ENCODE data around the gene EFCAB9.
"Not testable (repeated sequence)": the region's sequence is repeated elsewhere in the genome, so short reads cannot be mapped to it uniquely, and the experiment has no call there.

EFCAB9 gene

DNA sequence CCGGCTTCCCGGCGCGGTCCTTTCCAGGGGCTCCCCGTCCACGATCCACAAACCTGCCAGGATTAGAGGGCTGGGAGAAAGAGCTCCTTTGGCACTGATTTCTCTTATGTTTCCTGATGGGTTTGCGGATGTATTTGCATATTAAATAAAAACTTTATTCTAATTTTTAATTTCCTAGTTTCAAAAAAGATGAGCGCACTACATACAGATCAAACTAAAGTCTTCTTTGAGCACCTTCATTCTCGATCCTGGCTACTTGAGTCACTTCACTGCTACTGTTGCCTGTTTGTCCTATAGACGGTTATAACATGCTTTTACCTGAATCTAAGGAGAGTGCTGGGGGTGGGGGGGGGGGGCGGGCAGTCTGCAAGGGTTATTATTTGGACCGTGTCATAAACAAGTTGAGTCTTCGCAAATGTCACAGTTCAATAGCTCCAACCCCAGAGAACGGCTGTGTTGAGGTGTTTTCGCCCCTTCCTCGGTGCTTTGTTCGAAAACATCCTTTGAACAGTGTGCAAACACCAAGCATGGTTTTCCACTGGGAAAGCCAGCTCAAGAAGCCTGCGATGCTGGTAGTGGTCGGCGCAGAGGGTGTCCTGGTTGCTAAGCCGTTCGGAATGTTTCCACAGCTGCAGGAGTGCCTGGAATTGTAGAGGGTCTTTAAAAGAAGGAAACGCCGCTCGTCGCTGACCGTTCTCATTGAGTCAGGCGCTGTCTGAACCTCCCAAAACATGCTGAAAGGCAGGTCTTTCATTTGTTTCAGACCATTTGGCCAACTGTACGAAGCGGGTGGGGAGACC is 4.9 kb upstream of the EFCAB9 start:
- no peak for DNase-seq

DNA sequence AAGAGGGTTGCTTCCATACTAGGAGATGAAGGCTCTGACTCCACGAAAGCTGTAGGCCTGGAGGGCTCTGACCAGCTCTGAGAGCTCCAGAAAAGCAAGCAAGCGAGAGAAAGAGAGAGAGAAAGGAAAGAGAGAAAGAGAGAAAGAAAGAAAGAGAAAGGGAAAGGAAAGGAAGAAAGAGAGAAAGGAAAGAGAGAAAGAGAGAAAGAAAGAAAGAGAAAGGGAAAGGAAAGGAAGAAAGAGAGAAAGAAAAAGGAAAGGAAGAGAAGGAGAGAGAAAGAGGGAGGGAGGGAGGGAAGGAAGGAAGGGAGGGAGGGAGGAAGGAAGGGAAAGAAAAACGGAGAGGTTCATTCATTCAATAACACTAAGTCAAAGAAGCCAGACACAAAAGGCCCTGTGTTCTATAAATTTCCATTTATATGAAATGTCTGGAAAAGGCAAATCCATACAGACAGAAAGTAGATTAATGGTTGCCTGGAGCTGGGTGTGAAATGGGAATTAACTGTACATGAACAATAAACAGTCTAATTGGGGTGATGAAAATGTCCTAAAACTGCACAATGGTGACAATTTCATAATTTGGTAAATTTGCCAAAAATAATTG is 4.2 kb upstream of the EFCAB9 start:
- no peak for DNase-seq

DNA sequence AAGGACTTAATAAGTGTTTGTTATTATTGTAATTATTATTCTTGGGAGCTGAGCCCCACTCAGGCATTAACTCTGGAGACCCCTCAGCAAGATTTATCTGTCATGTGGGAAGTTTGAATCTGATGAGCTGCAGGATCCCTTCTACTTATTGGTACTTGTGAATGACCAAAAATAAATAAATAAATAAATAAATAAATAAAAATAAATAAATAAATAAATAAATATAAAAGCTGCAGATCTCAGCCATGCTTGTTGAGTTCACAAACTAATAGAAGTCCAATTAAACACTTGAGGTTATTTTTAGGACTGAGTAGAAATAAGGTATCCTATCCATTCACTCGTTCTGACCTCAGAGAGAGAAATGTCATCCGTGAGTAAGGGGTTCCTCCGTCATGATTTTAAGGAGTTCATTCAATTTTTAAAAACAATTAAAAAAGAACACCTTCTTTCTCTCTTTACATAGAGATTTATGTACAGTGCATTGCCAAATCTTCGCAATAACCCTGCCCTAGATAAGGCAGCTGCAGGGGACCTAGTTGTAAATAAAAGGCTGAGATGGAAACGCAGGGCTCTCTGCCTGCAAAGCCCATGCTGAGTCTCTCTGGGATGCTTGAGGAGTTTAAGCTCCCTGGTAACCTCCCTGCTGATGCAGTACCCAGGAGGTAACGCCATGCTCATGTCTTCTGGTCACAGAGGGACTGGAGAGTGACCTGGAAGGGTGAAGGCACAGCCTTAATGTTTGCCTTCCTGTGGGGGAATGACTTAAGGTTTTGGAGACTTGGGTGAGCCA is 1.2 kb downstream of the EFCAB9 start:
- no peak for DNase-seq

DNA sequence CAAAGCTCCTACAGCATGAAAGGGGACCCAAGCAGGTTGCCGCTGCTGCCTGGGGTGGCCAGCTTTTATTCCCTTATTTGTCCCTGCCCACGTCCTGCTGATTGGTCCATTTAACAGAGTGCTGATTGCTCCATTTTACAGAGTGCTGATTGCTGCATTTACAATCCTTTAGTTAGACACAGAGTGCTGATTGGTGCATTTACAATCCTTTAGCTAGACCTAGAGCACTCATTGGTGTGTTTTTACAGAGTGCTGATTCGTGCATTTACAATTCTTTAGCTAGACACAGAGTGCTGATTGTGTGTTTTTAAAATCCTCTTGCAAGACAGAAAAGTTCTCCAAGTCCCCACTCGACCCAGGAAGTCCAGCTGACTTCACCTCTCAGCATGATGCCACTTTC is 3.8 kb downstream of the EFCAB9 start:
- not testable (repeated sequence) for DNase-seq

DNA sequence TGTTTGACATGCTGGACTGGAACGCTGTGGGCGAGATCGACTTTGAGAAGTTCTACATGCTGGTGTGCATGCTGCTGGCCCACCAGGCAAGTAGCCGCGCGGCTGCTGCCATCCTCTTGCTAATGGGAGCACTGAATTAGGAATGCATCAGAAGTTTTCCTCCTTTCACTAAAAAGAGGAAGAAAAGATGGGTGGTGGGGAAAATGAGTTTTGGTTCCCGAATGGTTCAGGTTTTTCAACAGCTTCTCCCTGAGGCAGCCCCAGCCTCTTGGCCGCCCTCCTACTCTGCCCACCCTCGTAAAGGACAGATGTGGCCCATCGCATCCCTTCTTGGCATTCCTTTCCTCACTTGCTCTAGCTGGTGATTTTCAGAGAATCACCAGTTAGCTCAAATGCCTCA is 5.5 kb downstream of the EFCAB9 start:
- no peak for DNase-seq

DNA sequence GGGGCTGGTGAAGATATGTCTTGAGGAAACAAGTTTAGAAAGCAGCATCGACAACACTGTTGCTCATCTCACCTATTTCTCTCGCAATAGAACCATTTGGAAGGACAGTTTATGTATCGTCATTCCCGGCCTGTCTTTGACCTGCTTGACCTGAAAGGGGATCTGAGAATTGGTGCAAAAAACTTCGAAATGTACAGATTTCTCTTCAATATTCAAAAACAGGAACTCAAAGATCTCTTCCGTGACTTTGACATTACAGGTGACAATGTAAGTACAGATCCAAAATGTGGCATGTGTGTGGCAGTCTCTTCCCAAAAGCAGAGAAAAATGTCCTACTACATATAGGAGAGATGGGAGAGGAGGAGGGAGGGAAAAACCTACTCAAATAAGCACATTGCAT is 6.5 kb downstream of the EFCAB9 start:
- DNase-seq: no peak

DNA sequence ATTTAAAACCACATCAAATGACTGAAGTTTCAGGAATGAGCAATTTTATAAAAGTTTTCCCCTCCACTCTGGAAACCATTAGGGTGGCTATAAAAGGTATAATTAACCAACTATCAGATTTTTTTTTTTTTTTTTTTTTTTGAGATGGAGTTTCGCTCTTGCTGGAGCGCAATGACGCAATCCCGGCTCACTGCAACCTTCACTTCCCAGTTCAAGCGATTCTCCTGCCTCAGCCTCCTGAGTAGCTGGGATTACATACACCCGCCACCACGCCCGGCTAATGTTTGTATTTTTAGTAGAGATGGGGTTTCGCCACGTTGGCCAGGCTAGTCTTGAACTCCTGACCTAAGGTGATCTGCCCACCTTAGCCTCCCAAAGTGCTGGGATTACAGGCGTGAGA is 12.0 kb downstream of the EFCAB9 start:
- not testable (repeated sequence) for DNase-seq

DNA sequence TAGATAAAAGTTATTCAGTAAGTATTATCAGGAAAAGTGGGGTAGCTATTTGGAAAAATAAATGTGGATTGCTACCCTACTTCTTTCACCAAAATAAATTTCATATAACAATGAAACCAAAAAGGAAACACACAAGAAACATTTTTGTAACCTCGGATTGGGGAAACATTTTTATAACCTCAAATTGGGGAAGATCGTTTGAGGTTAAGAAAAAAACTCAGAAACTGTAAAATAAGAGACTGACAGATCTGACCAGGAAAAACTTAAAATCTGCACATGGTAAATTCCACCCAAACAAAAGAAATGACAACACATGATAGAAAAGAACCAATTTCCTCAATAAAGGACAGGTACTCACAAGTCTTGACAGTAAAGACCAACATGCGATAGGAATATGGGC is 13.5 kb downstream of the EFCAB9 start:
- no peak for DNase-seq

- DNase-seq: no peak
Measured at GRCh38 chr5:172209714-172210113, 15.7 kb downstream of the EFCAB9 start.

DNA sequence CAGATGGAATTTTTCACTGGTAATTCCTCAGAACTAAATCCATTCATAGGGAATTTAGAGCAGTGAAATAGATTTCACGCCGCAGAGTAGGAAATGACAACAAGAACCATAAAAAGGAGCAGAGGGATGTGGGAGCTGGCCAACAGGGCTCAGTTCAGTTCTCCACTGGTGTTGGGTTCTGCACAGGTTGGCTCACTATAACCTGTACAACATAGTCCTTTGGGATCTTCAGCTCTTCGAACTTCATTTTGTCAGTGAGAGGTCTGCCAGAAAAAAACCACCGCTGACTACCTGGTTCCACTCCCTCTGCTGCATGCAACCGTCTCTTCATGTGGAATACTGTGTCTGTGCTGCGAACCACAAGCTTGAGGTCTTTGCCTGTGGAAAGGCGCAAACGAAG is 17.7 kb downstream of the EFCAB9 start:
- DNase-seq: no peak

DNA sequence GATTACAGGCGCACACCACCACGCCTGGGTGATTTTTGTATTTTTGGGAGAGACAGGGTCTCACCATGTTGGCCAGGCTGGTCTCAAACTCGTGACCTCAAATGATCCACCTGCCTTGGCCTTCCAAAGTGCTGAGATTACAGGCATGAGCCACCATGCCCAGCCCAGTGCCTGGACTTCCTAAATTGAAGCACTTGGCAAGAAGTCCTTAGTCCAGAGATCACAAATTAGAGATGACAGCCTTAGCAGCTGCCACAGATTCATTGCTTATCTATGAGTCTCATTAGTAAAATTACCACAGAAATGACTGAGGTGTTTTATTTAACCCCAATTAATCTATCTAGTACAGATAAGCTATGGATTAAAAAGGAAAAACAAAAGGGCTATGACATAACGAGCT is 19.2 kb downstream of the EFCAB9 start:
- no peak for DNase-seq

DNA sequence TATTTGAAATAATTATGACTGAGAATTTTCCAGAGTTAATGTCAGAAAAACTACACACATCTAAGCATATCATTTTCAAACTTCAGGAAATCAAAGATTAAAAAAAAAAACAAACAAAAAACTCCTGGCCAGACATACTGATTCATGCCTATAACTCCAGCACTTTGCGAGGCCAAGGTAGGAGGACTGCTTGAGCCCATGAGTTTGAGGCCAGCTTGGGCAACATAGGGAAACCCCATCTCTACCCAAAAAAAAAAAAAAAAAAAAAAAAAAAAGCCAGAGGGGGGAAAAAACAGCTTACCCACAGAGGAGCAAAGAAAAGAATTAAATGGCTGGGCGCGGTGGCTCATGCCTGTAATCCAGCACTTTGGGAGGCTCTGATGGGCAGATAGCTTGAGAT is 22.4 kb downstream of the EFCAB9 start:
- DNase-seq: no peak

DNA sequence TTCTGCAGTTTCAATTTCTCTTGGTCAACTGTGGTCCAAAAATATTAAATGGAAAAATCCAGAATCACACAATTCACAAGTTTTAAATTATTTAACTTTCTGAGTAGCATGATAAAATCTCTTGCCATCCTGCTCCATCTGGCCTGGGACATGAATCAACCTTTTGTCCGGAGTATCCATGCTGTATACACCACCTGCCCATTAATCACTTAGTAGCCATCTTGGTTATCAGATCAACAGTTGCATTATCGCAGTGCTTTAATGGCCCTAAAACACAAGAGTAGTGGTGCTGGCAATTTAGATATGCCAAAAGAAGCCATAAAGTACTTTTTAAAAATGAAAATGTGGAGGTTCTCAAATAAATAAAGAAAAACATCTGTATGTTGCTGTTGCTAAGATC is 25.3 kb downstream of the EFCAB9 start:
- no peak for DNase-seq

- DNase-seq: no peak
Measured at GRCh38 chr5:172223901-172224873, 30.2 kb downstream of the EFCAB9 start.

- DNase-seq: no peak
Measured at GRCh38 chr5:172224996-172225395, 31.0 kb downstream of the EFCAB9 start.

GRCh38 chr5:172229904-172230303 is 35.9 kb downstream of the EFCAB9 start:
- no peak for DNase-seq

- DNase-seq: no peak
Measured at GRCh38 chr5:172234031-172234430, 40.1 kb downstream of the EFCAB9 start.

DNA sequence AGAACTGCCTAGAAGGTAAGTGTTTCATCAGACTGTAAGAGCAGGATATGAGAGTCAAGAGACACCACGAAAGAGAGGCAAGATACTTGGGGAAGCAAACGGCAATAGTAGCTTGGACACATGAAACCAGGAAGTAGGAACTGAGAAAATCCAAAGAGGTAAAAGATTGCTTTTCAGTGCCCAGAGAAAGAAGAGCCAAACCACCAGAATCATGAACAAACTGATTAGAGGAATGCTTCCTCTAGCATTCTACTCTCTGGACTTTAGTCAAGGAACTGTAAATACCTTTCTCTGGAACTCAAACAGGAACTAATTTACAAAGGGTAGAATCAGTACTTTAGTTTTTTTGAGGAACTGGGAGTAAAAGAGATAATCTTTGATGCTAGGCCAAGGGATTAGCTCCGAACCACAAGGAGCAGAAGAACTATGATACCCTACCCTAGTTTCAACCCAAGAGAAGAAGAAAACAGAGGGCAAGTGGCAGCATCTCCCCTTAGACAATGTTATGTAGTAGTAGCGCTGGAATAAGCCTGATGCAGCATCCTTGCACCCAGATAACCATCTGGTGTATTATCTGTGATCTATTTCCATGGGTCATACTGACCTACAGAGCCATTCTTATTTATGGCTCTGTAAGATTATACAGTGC is 41.3 kb downstream of the EFCAB9 start:
- DNase-seq: no peak

GRCh38 chr5:172235827-172236736 is 42.1 kb downstream of the EFCAB9 start:
- no peak for DNase-seq

- DNase-seq: no peak
Measured at GRCh38 chr5:172238334-172238733, 44.4 kb downstream of the EFCAB9 start.

GRCh38 chr5:172243302-172243701 is 49.3 kb downstream of the EFCAB9 start:
- no peak for DNase-seq
